ENCODE data around the gene ROS1.
"Not testable (repeated sequence)": the region's sequence is repeated elsewhere in the genome, so short reads cannot be mapped to it uniquely, and the experiment has no call there.

Gene ROS1

GRCh38 chr6:117266257-117267053, 159.3 kb downstream of the ROS1 start:
- DNase-seq (ENCODE audit: low spot score) = no peak

- DNase-seq (ENCODE audit: low spot score) = peak; percentile 24
Observed at GRCh38 chr6:117265410-117266256, 160.1 kb downstream of the ROS1 start, which contains the start of gene VGLL2. TSS of gene VGLL2 (plus strand) at chr6:117265558. CDS start at chr6:117265764, 206 bp downstream.

GRCh38 chr6:117264692-117265409, 160.9 kb downstream of the ROS1 start:
- DNase-seq (ENCODE audit: low spot score) = no peak

GRCh38 chr6:117264369-117264691, 161.4 kb downstream of the ROS1 start:
- DNase-seq (ENCODE audit: low spot score) = no peak

- no peak for DNase-seq (ENCODE audit: low spot score)
Observed at GRCh38 chr6:117263353-117263927, 162.3 kb downstream of the ROS1 start.

- no peak for DNase-seq (ENCODE audit: low spot score)
Observed at GRCh38 chr6:117262799-117263198, 162.9 kb downstream of the ROS1 start.

GRCh38 chr6:117253785-117254184, 172.0 kb downstream of the ROS1 start:
- DNase-seq (ENCODE audit: low spot score) = no peak

- DNase-seq (ENCODE audit: low spot score) = not testable (repeated sequence)
Observed at GRCh38 chr6:117244979-117245378, 180.8 kb downstream of the ROS1 start.

GRCh38 chr6:117244571-117244970, 181.2 kb downstream of the ROS1 start:
- not testable (repeated sequence) for DNase-seq (ENCODE audit: low spot score)
